Right lobe of liver (tissue), 6 donors: Measurements from ENCODE around the gene MCC. TPM values are rescaled to one million over a fixed set of nuclear protein-coding genes. Genes with fewer than 3 reads are reported as not detected.

Experiments
- ATAC-seq, 4 donors: fragments of 200-7000 bp; cut with Tn5 transposase; one replicate each; pipeline ENCODE4 v1.9.1; 2020; ENCODE audit warnings: mild to moderate bottlenecking in 4 of 4, moderate library complexity in 4 of 4
- DNase-seq, 3 donors: peaks; one replicate each; pipeline ENCODE4 v3.0.0-alpha.2; 2020
- H3K27ac ChIP-seq, 3 donors: fragments of 200-600 bp; one replicate each; pipeline ENCODE4 v1.8.0; 2022
- H3K27me3 ChIP-seq, 2 donors: fragments of 200-600 bp; one replicate each; pipeline ENCODE4 v1.8.0; 2022
- H3K36me3 ChIP-seq, 4 donors: fragments of 200-600 bp; sonication (generic) in 1 of 4; one replicate each; pipeline versions ENCODE4 v1.5.1 to v1.8.0; 2017 to 2022; ENCODE audit warnings: control low read depth in 1 of 4
- H3K4me1 ChIP-seq, 4 donors: fragments of 200-600 bp; sonication (generic) in 1 of 4; one replicate each; pipeline versions ENCODE4 v1.5.1 to v1.8.0; 2017 to 2022; ENCODE audit warnings: control low read depth in 1 of 4
- H3K4me3 ChIP-seq, 3 donors: fragments of 200-600 bp; one replicate each; pipeline ENCODE4 v1.8.0; 2022
- H3K9me3 ChIP-seq, 4 donors: fragments of 200-600 bp; sonication (generic) in 1 of 4; one replicate each; pipeline versions ENCODE4 v1.5.1 to v1.8.0; 2017 to 2022; ENCODE audit warnings: control low read depth in 1 of 4
- CTCF ChIP-seq, 4 donors: fragments of 200-600 bp in 3 of 4; fragments of 450-650 bp in 1 of 4; IDR thresholded peaks; one replicate each; pipeline versions ENCODE4 v1.5.1 to v1.8.0; 2016 to 2022; ENCODE audit warnings: antibody characterized with exemption in 4 of 4, mild to moderate bottlenecking in 2 of 4
- POLR2A ChIP-seq: fragments of 450-650 bp; IDR thresholded peaks from one replicate; pipeline ENCODE4 v1.6.1; 2017; ENCODE audit warnings: antibody characterized with exemption, mild to moderate bottlenecking
- WGBS: methylation state at CpG from one replicate; pipeline ENCODE4 v1.1.6; 2018; ENCODE audit warnings: low coverage, low lambda C conversion rate; ENCODE audit not compliant: insufficient coverage; ENCODE audit errors: missing lambda C conversion rate; 5-methylcytosine and 5-hydroxymethylcytosine counted together
- intact Hi-C, 2 donors: fragments of 100-400 bp; cut with DNase I; formaldehyde crosslinking; loops; one replicate each; pipeline versions ENCODE4 v1.11.2 to v1.14.1; 2022
- total RNA-seq, 6 experiments: library from RNA; depleted of rRNA in 2 of 6; stranded (reverse); fragments of >200 nt in 2 of 6; fragmentation: NEBNext Ultra II Directional in 3 of 6; extraction: Animal tissue kit (Norgen Biotek cat#: 25700) in 3 of 6; gene quantifications; one replicate each; pipeline versions ENCODE4 v1.1.0 to v1.2.4, GENCODE V29; 2016 to 2023
- donor health status: DM: no; HTN: yes; CAD: no.
- donor health status: DM: no; HTN: no; CAD: no.
- donor health status: DM: no; HTN: no; CAD: no.
- donor health status: DM: no; HTN: yes; CAD: no.
- donor health status: DM: no; HTN: yes; CAD: no.

MCC gene
- total RNA-seq, 6 experiments from 2014 or later: 23.1 to 35.2 (median 26.1) TPM

GRCh38 chr5:113282472-113282871, 205.8 kb downstream of the MCC start:
- Histone ChIP-seq H3K36me3 (no peaks in the 10 kb centered on the region), H3K27ac (no peak overlapping the region), H3K4me1 (peaks cover 0 to 15% (median 4%) of the 10 kb centered on the region in 4 donors), H3K27me3 (no peaks in the 10 kb centered on the region), H3K9me3 (no peaks in the 10 kb centered on the region), H3K4me3 (no peak overlapping the region)
- intact Hi-C loops: no loop called here
- ATAC-seq (peak; percentile 43 to 62 (median 52)), DNase-seq (no peak)
- 57% methylated on average over 2 of the region's 2 CpGs for WGBS
- TF ChIP-seq CTCF (IDR thresholded peaks at IDR 0.05) (no peak), POLR2A (no peak)

GRCh38 chr5:113281194-113281593, 207.1 kb downstream of the MCC start:
- Histone ChIP-seq H3K9me3 (no peaks in the 10 kb centered on the region), H3K36me3 (no peaks in the 10 kb centered on the region), H3K4me1 (peaks cover 0 to 15% (median 4%) of the 10 kb centered on the region in 4 donors), H3K27me3 (no peaks in the 10 kb centered on the region), H3K4me3 (no peak overlapping the region), H3K27ac (no peak overlapping the region)
- WGBS: 53% methylated on average over 2 of the region's 2 CpGs
- intact Hi-C loops: no loop called here
- DNase-seq (no peak), ATAC-seq (peak in 3 of 4 donors; percentile 39 to 70 (median 51))
- TF ChIP-seq POLR2A: no peak
- TF ChIP-seq CTCF (IDR thresholded peaks at IDR 0.05): no peak

- TF ChIP-seq POLR2A (no peak), CTCF (IDR thresholded peaks at IDR 0.05) (no peak)
- DNase-seq: no peak
- Histone ChIP-seq H3K36me3 (no peaks in the 10 kb centered on the region), H3K4me1 (peaks cover 0 to 15% (median 4%) of the 10 kb centered on the region in 4 donors), H3K4me3 (no peak overlapping the region), H3K27ac (no peak overlapping the region), H3K27me3 (no peaks in the 10 kb centered on the region), H3K9me3 (no peaks in the 10 kb centered on the region)
- ATAC-seq: no peak
- 50% methylated on average over 1 of the region's 1 CpG for WGBS
- intact Hi-C loops: no loop called here
These were observed 207.7 kb downstream of the MCC start for GRCh38 chr5:113280541-113280940.

- WGBS: 65% methylated on average over 4 of the region's 4 CpGs
- no peaks in the 10 kb centered on the region for H3K9me3 ChIP-seq
- peaks cover 0 to 15% (median 4%) of the 10 kb centered on the region in 4 donors for H3K4me1 ChIP-seq
- no peak for DNase-seq
- ATAC-seq: no peak
- no peak overlapping the region for H3K27ac ChIP-seq
- H3K36me3 ChIP-seq: no peaks in the 10 kb centered on the region
- no peak for TF ChIP-seq CTCF (IDR thresholded peaks at IDR 0.05)
- TF ChIP-seq POLR2A: no peak
- no peaks in the 10 kb centered on the region for H3K27me3 ChIP-seq
- intact Hi-C loops: no loop called here
- no peak overlapping the region for H3K4me3 ChIP-seq
These were observed 209.3 kb downstream of the MCC start for GRCh38 chr5:113278976-113279375.

GRCh38 chr5:113276493-113276892, 211.8 kb downstream of the MCC start:
- 98% methylated on average over 8 of the region's 8 CpGs for WGBS
- no peak for ATAC-seq
- no peak for TF ChIP-seq CTCF (IDR thresholded peaks at IDR 0.05)
- TF ChIP-seq POLR2A: no peak
- H3K9me3 ChIP-seq: no peaks in the 10 kb centered on the region
- H3K36me3 ChIP-seq: no peaks in the 10 kb centered on the region
- H3K27ac ChIP-seq: no peak overlapping the region
- H3K4me1 ChIP-seq: peaks cover 0 to 3% (median 0%) of the 10 kb centered on the region in 4 donors
- no peaks in the 10 kb centered on the region for H3K27me3 ChIP-seq
- intact Hi-C loops: no loop called here
- no peak overlapping the region for H3K4me3 ChIP-seq
- DNase-seq: no peak
